Common myeloid progenitor, CD34-positive (primary cell): ENCODE measurements around the gene CPNE9.

ENCODE experiments used
- CTCF ChIA-PET: fragments of 350-600 bp; sonication (Branson Sonifier 250); formaldehyde crosslinking; loops from one replicate; lab custom pipeline; 2021; ENCODE audit warnings: antibody characterized with exemption; lab: Charles Lee
- POLR2A ChIA-PET: fragments of 350-600 bp; sonication (Branson Sonifier 250); formaldehyde crosslinking; loops from one replicate; lab custom pipeline; 2021; ENCODE audit warnings: antibody characterized with exemption; lab: Charles Lee
- DNase-seq, 3 donors: peaks; one replicate each; pipeline versions ENCODE4 v3.0.0 to v3.0.0-alpha.2; 2013
- H3K27ac ChIP-seq, 2 experiments: 1 replicate in 1 of 2; 2 replicates in 1 of 2; pipeline ENCODE4 v1.7.0; 2013; ENCODE audit warnings: inconsistent platforms in 2 of 2, low read length in 2 of 2, mild to moderate bottlenecking in 2 of 2, low read depth in 1 of 2, moderate library complexity in 1 of 2; ENCODE audit not compliant: severe bottlenecking in 2 of 2, insufficient read depth in 1 of 2, poor library complexity in 1 of 2
- H3K27me3 ChIP-seq, 5 experiments: replicated peaks in 2 of 5; 1 replicate in 3 of 5; 2 replicates in 2 of 5; pipeline versions ENCODE4 v1.6.1 to v1.7.0; 2013; ENCODE audit warnings: low read length in 4 of 5, mild to moderate bottlenecking in 2 of 5, moderate library complexity in 2 of 5, inconsistent platforms in 1 of 5; ENCODE audit not compliant: insufficient read depth in 5 of 5, control insufficient read depth in 4 of 5
- H3K36me3 ChIP-seq, 4 experiments: 1 replicate in 2 of 4; 2 replicates in 2 of 4; pipeline versions ENCODE4 v1.6.1 to v1.7.0; 2013; ENCODE audit warnings: low read length in 3 of 4, control low read depth in 1 of 4, mild to moderate bottlenecking in 1 of 4; ENCODE audit not compliant: control insufficient read depth in 4 of 4, insufficient read depth in 4 of 4
- H3K4me1 ChIP-seq, 4 experiments: 1 replicate in 3 of 4; 2 replicates in 1 of 4; pipeline versions ENCODE4 v1.6.1 to v1.7.1; 2013; ENCODE audit warnings: low read length in 3 of 4, mild to moderate bottlenecking in 3 of 4, control low read depth in 1 of 4, inconsistent platforms in 1 of 4, moderate library complexity in 1 of 4; ENCODE audit not compliant: control insufficient read depth in 4 of 4, insufficient read depth in 4 of 4; ENCODE audit errors: control extremely low read depth in 1 of 4
- H3K4me3 ChIP-seq, 7 experiments: 1 replicate in 4 of 7; 2 replicates in 3 of 7; pipeline versions ENCODE4 v1.5.1 to v1.7.0; 2013; ENCODE audit warnings: mild to moderate bottlenecking in 7 of 7, low read length in 6 of 7, moderate library complexity in 6 of 7, inconsistent platforms in 2 of 7, low read depth in 2 of 7, control low read depth in 1 of 7; ENCODE audit not compliant: insufficient read depth in 4 of 7, control insufficient read depth in 1 of 7; ENCODE audit errors: extremely low read depth in 1 of 7
- H3K9me3 ChIP-seq, 5 experiments: 1 replicate in 4 of 5; 2 replicates in 1 of 5; pipeline versions ENCODE4 v1.6.1 to v1.7.1; 2013; ENCODE audit warnings: low read length in 4 of 5, mild to moderate bottlenecking in 2 of 5, inconsistent platforms in 1 of 5, low read depth in 1 of 5, moderate library complexity in 1 of 5; ENCODE audit not compliant: control insufficient read depth in 4 of 5, insufficient read depth in 2 of 5; ENCODE audit errors: control extremely low read depth in 1 of 5
- WGBS: methylation state at CpG from one replicate; pipeline ENCODE4 v1.1.5; 2013; ENCODE audit not compliant: insufficient coverage; 5-methylcytosine and 5-hydroxymethylcytosine counted together

Gene CPNE9

GRCh38 chr3:9692416-9692815 lies 11.2 kb upstream of the CPNE9 start:
- POLR2A ChIA-PET, result no interaction called here

GRCh38 chr3:9695345-9695744 lies 8.3 kb upstream of the CPNE9 start:
- H3K27ac ChIP-seq, result no peak overlapping the region
- no peak for DNase-seq
- no peak overlapping the region for H3K4me3 ChIP-seq
- peaks cover 18 to 93% (median 74%) of the 10 kb centered on the region in 4 experiments for H3K36me3 ChIP-seq
- WGBS, result 96% methylated on average over 4 of the region's 4 CpGs
- ChIA-PET CTCF (interaction anchor here (1.1 kb wide), 1 partner anchor 144 kb away, joined by 3 read pairs; no protein-coding TSS in a partner anchor), POLR2A (no interaction called here)
- no peaks in the 10 kb centered on the region for H3K4me1 ChIP-seq
- H3K9me3 ChIP-seq, result no peaks in the 10 kb centered on the region
- no peaks in the 10 kb centered on the region for H3K27me3 ChIP-seq

More at GRCh38 chr3:9692416-9692815, 11.2 kb upstream of the CPNE9 start:
- no peak for DNase-seq
- CTCF ChIA-PET, result interaction anchor here (0.8 to 1.7 kb wide), 4 partner anchors 8 to 27 kb away, joined by 3 to 4 read pairs (median 3); partner anchors contain the start of gene CPNE9
- H3K27me3 ChIP-seq, result no peaks in the 10 kb centered on the region
- no peak overlapping the region for H3K4me3 ChIP-seq
- 96% methylated on average over 5 of the region's 5 CpGs for WGBS
- no peaks in the 10 kb centered on the region for H3K4me1 ChIP-seq
- H3K36me3 ChIP-seq, result peaks cover 22 to 98% (median 77%) of the 10 kb centered on the region in 4 experiments
- H3K9me3 ChIP-seq, result no peaks in the 10 kb centered on the region
- H3K27ac ChIP-seq, result no peak overlapping the region

GRCh38 chr3:9695746-9696145 lies 7.9 kb upstream of the CPNE9 start:
- ChIA-PET CTCF (no interaction called here), POLR2A (no interaction called here)
- Histone ChIP-seq H3K27me3 (no peaks in the 10 kb centered on the region), H3K4me3 (no peak overlapping the region), H3K9me3 (no peaks in the 10 kb centered on the region), H3K4me1 (no peaks in the 10 kb centered on the region), H3K27ac (no peak overlapping the region), H3K36me3 (peaks cover 18 to 89% (median 71%) of the 10 kb centered on the region in 4 experiments)
- no peak for DNase-seq
- 100% methylated on average over 3 of the region's 7 CpGs for WGBS

GRCh38 chr3:9696480-9697220 lies 7.0 kb upstream of the CPNE9 start:
- 93% methylated on average over 3 of the region's 5 CpGs for WGBS
- H3K4me1 ChIP-seq, result no peaks in the 10 kb centered on the region
- H3K36me3 ChIP-seq, result peaks cover 18 to 88% (median 68%) of the 10 kb centered on the region in 4 experiments
- H3K9me3 ChIP-seq, result no peaks in the 10 kb centered on the region
- H3K27me3 ChIP-seq, result no peaks in the 10 kb centered on the region
- DNase-seq, result no peak
- no peak overlapping the region for H3K4me3 ChIP-seq
- POLR2A ChIA-PET, result no interaction called here
- CTCF ChIA-PET, result no interaction called here
- no peak overlapping the region for H3K27ac ChIP-seq

GRCh38 chr3:9697892-9698291 lies 5.7 kb upstream of the CPNE9 start:
- POLR2A ChIA-PET, result no interaction called here
- DNase-seq, result no peak
- Histone ChIP-seq H3K9me3 (no peaks in the 10 kb centered on the region), H3K4me3 (no peak overlapping the region), H3K4me1 (no peaks in the 10 kb centered on the region), H3K36me3 (peaks cover 16 to 88% (median 67%) of the 10 kb centered on the region in 4 experiments), H3K27ac (no peak overlapping the region), H3K27me3 (peaks cover 0 to 1% (median 0%) of the 10 kb centered on the region in 5 experiments)
- 82% methylated on average over 4 of the region's 4 CpGs for WGBS
- CTCF ChIA-PET, result interaction anchor here (1.1 kb wide), 1 partner anchor 10 kb away, joined by 4 read pairs; no protein-coding TSS in a partner anchor

GRCh38 chr3:9698293-9698692 lies 5.3 kb upstream of the CPNE9 start:
- H3K27me3 ChIP-seq, result peaks cover 0 to 5% (median 1%) of the 10 kb centered on the region in 5 experiments
- no peaks in the 10 kb centered on the region for H3K4me1 ChIP-seq
- WGBS, result 100% methylated on average over 1 of the region's 3 CpGs
- ChIA-PET POLR2A (no interaction called here), CTCF (interaction anchor here (1.1 kb wide), 1 partner anchor 10 kb away, joined by 4 read pairs; no protein-coding TSS in a partner anchor)
- no peak overlapping the region for H3K4me3 ChIP-seq
- H3K27ac ChIP-seq, result no peak overlapping the region
- peaks cover 14 to 88% (median 66%) of the 10 kb centered on the region in 4 experiments for H3K36me3 ChIP-seq
- no peak for DNase-seq
- no peaks in the 10 kb centered on the region for H3K9me3 ChIP-seq

GRCh38 chr3:9700536-9700935 lies 3.1 kb upstream of the CPNE9 start:
- Histone ChIP-seq H3K27me3 (peaks cover 0 to 28% (median 6%) of the 10 kb centered on the region in 5 experiments), H3K27ac (no peak overlapping the region), H3K9me3 (no peaks in the 10 kb centered on the region), H3K36me3 (peaks cover 9 to 66% (median 46%) of the 10 kb centered on the region in 4 experiments), H3K4me3 (no peak overlapping the region), H3K4me1 (peaks cover 0 to 18% (median 15%) of the 10 kb centered on the region in 4 experiments)
- no peak for DNase-seq
- 100% methylated on average over 1 of the region's 2 CpGs for WGBS
- ChIA-PET CTCF (interaction anchor here (1.1 kb wide), 1 partner anchor 8 kb away, joined by 3 read pairs; no protein-coding TSS in a partner anchor), POLR2A (no interaction called here)
